OCI-M1 (cell line): ENCODE results near the gene XRCC6.
"Not testable (repeated sequence)": the region's sequence is repeated elsewhere in the genome, so short reads cannot be mapped to it uniquely, and the experiment has no call there.

Experiments
- DNase-seq: peaks from one replicate; lab custom pipeline; 2025; lab: John Stamatoyannopoulos, UW

Gene XRCC6

DNA sequence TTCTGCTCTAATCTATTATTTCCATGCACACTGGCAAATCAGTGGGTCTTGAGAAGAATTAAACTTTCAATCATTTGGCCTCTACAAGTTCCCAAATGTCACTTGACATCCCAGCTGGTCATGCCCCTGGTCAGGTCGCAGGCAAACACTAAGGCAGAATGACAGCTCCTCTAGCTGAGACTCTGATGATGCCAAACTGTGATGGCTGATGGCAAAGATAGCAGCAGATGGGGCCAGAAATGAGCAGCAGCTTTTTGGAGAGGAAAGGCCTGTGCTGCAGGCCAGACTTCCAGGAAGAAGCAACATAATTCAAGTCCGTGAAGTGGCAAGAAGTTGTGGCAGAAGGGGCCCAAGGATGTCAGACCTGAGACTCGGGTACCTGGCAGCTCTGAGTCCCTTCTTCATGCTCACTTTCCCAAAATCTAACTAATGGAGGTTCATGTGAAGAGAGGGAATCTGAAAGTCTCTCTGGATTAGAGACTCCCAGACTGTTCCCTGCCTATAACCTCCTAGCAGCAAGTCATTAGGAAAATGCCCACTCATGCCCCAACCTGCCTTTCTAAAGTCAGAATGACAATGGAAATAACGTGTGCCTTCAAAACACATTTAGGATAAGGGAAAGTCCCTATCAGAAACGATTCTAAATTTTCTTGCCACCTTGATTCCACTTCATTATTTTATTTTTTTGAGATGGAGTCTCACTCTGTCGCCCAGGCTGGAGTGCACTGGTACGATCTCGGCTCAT is 22.0 kb upstream of the XRCC6 start:
- DNase-seq: no peak

GRCh38 chr22:41600976-41601375 is 20.1 kb upstream of the XRCC6 start:
- no peak for DNase-seq

DNA sequence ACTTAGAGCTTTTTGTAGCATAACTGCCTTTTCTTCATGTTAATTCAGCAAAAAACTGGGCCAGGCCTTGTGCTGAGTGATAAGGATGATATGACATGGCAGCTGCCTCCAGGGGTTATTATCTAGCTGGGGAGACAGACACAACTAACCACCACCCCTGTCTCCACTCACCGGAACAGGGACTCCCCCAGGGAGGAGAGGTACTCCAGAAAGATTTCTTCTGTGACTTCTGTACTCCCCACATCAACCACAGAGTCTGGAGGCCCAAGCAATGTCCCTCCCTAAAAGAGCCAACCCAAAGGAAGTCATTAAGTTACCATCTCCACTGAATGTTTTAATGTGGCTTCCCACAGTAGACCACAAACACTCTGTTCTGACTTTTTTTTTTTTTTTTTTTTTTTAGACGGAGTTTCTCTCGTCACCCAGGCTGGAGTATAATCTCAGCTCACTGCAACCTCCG is 17.2 kb upstream of the XRCC6 start:
- DNase-seq: peak; percentile 98

GRCh38 chr22:41608386-41608785 is 12.7 kb upstream of the XRCC6 start:
- DNase-seq: no peak

- no peak for DNase-seq
Measured at GRCh38 chr22:41612603-41613306, 8.3 kb upstream of the XRCC6 start.

GRCh38 chr22:41613456-41613855 is 7.6 kb upstream of the XRCC6 start:
- DNase-seq: no peak

GRCh38 chr22:41619979-41620588 is 1.0 kb upstream of the XRCC6 start:
- peak; percentile 52 for DNase-seq

DNA sequence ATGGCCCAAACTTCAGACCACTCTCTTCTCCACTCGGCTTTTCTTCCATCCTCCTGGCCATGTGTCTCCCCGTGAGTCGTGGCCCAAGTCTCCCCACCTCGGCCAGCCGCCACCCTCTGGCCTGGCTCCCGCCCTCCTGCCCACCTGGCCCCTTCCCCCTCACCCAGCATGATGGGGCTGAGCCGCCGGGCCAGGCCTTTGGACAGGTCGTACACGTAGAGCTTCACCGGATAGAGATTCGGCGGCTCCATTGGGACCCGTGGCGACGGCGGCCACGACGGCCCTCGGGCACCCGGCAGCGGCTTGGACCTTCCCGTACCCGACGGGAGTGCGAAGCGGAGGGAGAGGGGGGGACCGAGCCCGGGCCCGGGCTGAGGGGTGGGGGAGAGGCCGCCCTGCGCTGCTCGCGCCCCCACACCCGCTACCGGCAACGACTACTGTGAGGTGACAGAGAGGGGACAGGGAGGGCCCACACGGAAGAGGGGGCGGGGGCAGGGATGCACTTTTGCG is 451 bp upstream of the XRCC6 start, which contains the start of gene DESI1:
Gene DESI1 (minus strand): TSS at position 455 of the 510 bp plus-strand sequence. CDS start 204 bp downstream, at position 251.
- DNase-seq: no peak

- DNase-seq: no peak
Measured at GRCh38 chr22:41621911-41622179, 750 bp downstream of the XRCC6 start.

GRCh38 chr22:41625577-41625976 is 4.5 kb downstream of the XRCC6 start:
- DNase-seq: no peak

DNA sequence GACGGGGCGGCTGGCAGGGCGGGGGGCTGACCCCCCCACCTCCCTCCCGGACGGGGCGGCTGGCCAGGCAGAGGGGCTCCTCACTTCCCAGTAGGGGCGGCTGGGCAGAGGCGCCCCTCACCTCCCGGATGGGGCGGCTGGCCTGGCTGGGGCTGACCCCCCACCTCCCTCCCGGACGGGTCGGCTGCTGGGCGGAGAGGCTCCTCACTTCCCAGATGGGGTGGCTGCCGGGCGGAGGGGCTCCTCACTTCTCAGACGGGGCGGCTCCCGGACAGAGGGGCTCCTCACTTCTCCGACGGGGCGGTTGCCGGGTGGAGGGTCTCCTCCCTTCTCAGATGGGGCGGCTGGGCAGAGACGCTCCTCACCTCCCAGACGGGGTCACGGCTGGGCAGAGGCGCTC is 10.0 kb downstream of the XRCC6 start:
- DNase-seq: not testable (repeated sequence)

- DNase-seq: not testable (repeated sequence)
Measured at GRCh38 chr22:41631615-41632014, 10.5 kb downstream of the XRCC6 start.

GRCh38 chr22:41634610-41635009 is 13.5 kb downstream of the XRCC6 start:
- not testable (repeated sequence) for DNase-seq

DNA sequence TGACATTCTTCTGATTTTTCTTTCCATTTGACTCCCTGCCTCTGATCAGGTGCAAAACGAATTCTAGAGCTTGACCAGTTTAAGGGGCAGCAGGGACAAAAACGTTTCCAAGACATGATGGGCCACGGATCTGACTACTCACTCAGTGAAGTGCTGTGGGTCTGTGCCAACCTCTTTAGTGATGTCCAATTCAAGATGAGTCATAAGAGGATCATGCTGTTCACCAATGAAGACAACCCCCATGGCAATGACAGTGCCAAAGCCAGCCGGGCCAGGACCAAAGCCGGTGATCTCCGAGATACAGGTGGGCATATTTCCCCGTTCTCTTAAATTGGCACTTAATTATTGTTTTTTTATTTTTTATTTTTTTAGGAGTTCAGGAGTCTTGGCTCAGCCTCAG is 15.4 kb downstream of the XRCC6 start:
- no peak for DNase-seq

DNA sequence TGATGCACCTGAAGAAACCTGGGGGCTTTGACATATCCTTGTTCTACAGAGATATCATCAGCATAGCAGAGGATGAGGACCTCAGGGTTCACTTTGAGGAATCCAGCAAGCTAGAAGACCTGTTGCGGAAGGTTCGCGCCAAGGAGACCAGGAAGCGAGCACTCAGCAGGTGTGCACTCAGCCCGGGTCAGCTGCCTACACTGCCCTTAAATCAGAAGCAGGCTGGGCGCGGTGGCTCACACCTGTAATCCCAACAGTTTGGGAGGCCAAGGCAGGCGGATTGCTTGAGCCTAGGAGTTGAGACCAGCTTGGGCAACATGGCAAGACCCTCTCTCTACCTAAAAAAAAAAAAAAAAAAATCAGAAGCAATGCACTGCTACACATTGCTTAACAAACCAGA is 16.5 kb downstream of the XRCC6 start:
- DNase-seq: not testable (repeated sequence)

- no peak for DNase-seq
Measured at GRCh38 chr22:41638124-41638523, 17.0 kb downstream of the XRCC6 start.

GRCh38 chr22:41638748-41639147 is 17.7 kb downstream of the XRCC6 start:
- no peak for DNase-seq

GRCh38 chr22:41641854-41642253 is 20.8 kb downstream of the XRCC6 start:
- DNase-seq: no peak

- no peak for DNase-seq
Measured at GRCh38 chr22:41642331-41643110, 21.4 kb downstream of the XRCC6 start.

GRCh38 chr22:41647771-41648170 is 26.7 kb downstream of the XRCC6 start:
- no peak for DNase-seq

GRCh38 chr22:41648432-41648831 is 27.3 kb downstream of the XRCC6 start:
- DNase-seq: no peak

- DNase-seq: no peak
Measured at GRCh38 chr22:41650229-41650628, 29.1 kb downstream of the XRCC6 start.
